GM21367 (cell line): ENCODE measurements around the gene DGKH.
A peak's percentile ranks its signal among the peaks of the same experiment; 100 is the strongest.

Experiments
- ATAC-seq: cut with Tn5 transposase; IDR thresholded peaks from one replicate; pipeline ENCODE4 v1.9.1; 2021; ENCODE audit not compliant: unreplicated experiment

Gene DGKH

GRCh38 chr13:42048342-42048683 lies at the start of gene DGKH:
Gene DGKH, plus strand, starts transcription at chr13:42048648. Its CDS starts 126 bp downstream, at chr13:42048774.
- ATAC-seq = peak; percentile 17

GRCh38 chr13:42000846-42001245 lies 47.6 kb upstream of the DGKH start:
- no peak for ATAC-seq

- no peak for ATAC-seq
These were observed 46.9 kb upstream of the DGKH start for GRCh38 chr13:42001580-42001979.

GRCh38 chr13:42002066-42002465 lies 46.4 kb upstream of the DGKH start:
- no peak for ATAC-seq

GRCh38 chr13:42007844-42008243 lies 40.6 kb upstream of the DGKH start:
- ATAC-seq = no peak

GRCh38 chr13:42009057-42009456 lies 39.4 kb upstream of the DGKH start:
- ATAC-seq = no peak

- no peak for ATAC-seq
These were observed 36.7 kb upstream of the DGKH start for GRCh38 chr13:42011601-42012350.

GRCh38 chr13:42014119-42014518 lies 34.3 kb upstream of the DGKH start:
- no peak for ATAC-seq

GRCh38 chr13:42017264-42017663 lies 31.2 kb upstream of the DGKH start:
- no peak for ATAC-seq

- ATAC-seq = no peak
These were observed 26.6 kb upstream of the DGKH start for GRCh38 chr13:42021851-42022250.

- ATAC-seq = no peak
These were observed 26.1 kb upstream of the DGKH start for GRCh38 chr13:42022336-42022735.

- no peak for ATAC-seq
These were observed 25.5 kb upstream of the DGKH start for GRCh38 chr13:42022796-42023493.

GRCh38 chr13:42027286-42027685 lies 21.2 kb upstream of the DGKH start:
- ATAC-seq = no peak

- no peak for ATAC-seq
These were observed 20.2 kb upstream of the DGKH start for GRCh38 chr13:42028113-42028799.

- no peak for ATAC-seq
These were observed 12.4 kb upstream of the DGKH start for GRCh38 chr13:42035905-42036521.

GRCh38 chr13:42036711-42037110 lies 11.7 kb upstream of the DGKH start:
- no peak for ATAC-seq

GRCh38 chr13:42038661-42039456 lies 9.6 kb upstream of the DGKH start:
- no peak for ATAC-seq

- no peak for ATAC-seq
These were observed 8.9 kb upstream of the DGKH start for GRCh38 chr13:42039457-42039945.

- peak; percentile 56 for ATAC-seq
These were observed 8.3 kb upstream of the DGKH start for GRCh38 chr13:42039946-42040729.

GRCh38 chr13:42040730-42041010 lies 7.8 kb upstream of the DGKH start:
- ATAC-seq = no peak
